Stimulated activated naive CD4-positive, alpha-beta T cell (primary cell): ENCODE data around the gene RNF146.
"Not testable (repeated sequence)": the region's sequence is repeated elsewhere in the genome, so short reads cannot be mapped to it uniquely, and the experiment has no call there.

Experiments
- DNase-seq, 6 experiments: peaks; one replicate each; lab custom pipeline; 2025; lab: John Stamatoyannopoulos, UW

The RNF146 gene, protein sequence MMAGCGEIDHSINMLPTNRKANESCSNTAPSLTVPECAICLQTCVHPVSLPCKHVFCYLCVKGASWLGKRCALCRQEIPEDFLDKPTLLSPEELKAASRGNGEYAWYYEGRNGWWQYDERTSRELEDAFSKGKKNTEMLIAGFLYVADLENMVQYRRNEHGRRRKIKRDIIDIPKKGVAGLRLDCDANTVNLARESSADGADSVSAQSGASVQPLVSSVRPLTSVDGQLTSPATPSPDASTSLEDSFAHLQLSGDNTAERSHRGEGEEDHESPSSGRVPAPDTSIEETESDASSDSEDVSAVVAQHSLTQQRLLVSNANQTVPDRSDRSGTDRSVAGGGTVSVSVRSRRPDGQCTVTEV

DNA sequence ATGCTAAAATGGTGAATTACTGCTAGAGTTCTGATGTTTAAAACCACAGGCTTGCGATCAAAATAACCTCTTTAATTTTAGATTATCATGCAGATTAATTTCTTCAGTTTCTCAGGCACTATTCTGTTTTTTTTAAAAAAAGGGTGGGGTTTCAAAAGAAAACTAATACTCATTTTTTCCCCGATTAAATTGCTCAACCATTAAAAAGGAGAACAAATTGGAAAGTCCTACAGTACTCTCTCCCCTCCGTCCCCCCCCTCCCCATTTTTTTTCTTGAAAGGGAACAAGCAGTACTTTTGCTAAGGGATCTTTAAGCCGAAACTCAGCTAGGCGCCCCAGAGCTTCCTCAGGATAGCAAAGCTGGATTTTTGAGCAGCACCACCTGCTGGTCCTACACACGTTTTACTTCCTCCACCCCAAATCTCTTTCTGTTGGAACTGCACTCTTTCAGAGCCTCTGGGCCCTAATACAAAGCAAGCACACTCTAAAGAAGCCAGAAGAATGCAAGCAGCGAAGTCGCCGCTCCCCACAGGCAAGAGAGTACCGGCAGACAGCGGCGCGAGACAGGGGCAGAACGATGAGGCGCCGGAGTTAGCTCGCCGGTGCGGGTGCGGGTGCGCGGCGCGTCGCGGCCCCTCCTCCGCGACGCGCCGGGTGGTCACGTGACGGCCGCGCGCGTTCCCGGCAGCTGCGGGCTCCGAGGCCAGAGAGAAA, at the start of gene RNF146:
Gene RNF146, plus strand, starts transcription at position 687 of the 714 bp plus-strand sequence. CDS start 13,475 bp downstream, outside the sequence.
- peak; percentile 50 to 91 (median 72) for DNase-seq

DNA sequence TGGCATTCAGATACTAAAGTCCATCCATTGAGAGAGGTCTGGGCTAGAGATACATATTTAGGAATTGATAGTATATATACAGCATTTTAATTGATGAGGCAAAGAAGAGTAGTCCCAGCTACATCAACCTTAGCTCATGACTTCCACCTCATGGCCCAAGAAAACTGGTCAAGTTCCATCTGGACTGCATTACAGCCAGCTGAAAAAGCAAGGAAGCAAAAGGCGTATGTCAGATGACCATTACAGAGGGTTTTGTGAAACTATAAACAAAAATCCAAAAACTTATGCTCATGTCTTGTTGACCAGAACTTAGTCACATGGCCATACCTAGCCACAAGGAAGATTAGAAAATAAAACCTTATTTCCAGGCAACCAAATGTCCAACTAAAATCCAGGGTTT, 46.8 kb upstream of the RNF146 start:
- DNase-seq = no peak

DNA sequence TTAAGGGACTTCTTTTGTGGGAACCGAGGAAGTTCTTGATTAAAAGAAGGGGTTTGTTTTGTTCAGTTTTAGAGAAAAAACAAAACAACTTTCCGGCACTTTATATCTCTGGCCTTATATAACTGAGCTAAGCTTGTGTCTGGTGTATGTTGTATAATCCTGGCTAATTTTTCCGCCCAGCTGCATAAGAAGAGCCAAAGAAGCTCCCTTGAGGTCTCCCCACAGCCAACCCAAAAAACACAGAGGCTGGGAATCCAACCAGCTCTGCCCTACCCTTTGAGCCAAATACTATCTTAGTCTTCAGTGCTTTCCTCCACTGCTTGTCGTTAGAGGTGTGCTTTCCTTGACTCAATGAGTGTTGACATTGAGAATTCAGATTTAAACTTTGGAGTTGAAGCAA, 45.5 kb upstream of the RNF146 start:
- DNase-seq = no peak

DNA sequence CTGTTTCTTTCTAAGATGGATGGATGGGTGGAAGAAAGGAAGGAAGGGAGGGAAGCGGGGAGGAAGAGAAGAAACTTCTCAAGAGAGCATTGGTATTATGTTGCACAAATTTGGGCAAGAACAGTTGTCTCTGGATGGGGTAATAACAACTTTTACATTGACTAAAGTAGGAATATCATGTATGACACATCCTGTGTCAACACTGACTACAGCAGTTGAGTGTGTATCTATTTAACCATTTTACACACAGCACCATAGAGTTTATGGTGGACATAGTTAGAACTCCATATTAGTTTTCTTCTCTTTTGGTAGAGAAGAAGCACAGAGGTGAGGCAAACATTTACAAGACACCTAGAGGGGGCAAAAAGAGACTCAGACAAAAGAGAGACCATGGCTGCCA, 44.2 kb upstream of the RNF146 start:
- DNase-seq = no peak

DNA sequence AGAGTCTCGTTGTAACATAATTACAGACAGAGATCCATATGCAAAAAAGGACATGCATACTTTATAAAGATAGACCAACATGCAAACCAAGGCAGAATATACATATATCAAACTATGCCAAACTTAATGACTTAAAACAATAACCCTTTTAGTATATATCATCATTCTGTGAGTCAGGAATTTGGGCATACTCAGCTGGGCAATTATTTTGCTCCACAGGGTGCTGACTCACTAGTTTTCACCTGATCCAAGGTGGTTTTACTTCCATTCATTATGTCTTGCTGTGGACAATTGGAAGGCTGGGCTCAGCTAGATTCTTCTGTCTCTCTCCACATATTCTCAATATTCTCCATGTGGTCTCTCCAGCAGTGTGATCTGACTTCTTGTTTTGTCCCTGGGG, 41.2 kb upstream of the RNF146 start:
- no peak for DNase-seq

DNA sequence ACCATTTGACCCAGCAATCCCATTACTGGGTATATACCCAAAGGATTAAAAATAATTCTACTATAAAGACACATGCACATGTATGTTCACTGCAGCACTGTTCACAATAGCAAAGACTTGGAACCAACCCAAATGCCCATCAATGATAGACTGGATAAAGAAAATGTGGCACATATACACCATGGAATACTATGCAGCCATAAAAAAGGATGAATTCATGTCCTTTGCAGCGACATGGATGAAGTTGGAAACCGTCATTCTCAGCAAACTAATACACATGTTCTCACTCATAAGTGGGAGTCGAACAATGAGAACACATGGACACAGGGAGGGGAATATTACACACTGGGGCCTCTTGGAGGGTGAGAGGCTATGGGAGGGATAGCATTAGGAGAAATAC, 32.8 kb upstream of the RNF146 start:
- DNase-seq = not testable (repeated sequence)

DNA sequence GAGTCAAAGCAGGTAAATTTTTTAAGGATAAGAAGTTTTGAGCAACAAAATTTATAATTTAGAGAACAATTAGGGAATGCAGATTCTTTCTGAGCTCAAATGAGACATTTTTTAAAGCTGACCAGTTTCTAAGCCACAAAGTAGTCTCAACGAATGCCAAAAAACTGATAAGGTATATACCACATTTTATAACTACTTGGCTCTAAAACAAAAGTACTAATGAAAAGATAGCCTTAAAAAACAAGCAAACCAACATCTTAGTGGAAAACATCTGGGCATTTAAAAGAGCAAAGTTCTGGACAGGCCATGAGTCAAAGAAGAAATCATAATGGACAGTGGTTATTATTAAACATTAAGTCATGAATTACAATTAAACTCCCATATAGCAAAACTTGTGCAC, 23.2 kb upstream of the RNF146 start:
- DNase-seq = no peak

DNA sequence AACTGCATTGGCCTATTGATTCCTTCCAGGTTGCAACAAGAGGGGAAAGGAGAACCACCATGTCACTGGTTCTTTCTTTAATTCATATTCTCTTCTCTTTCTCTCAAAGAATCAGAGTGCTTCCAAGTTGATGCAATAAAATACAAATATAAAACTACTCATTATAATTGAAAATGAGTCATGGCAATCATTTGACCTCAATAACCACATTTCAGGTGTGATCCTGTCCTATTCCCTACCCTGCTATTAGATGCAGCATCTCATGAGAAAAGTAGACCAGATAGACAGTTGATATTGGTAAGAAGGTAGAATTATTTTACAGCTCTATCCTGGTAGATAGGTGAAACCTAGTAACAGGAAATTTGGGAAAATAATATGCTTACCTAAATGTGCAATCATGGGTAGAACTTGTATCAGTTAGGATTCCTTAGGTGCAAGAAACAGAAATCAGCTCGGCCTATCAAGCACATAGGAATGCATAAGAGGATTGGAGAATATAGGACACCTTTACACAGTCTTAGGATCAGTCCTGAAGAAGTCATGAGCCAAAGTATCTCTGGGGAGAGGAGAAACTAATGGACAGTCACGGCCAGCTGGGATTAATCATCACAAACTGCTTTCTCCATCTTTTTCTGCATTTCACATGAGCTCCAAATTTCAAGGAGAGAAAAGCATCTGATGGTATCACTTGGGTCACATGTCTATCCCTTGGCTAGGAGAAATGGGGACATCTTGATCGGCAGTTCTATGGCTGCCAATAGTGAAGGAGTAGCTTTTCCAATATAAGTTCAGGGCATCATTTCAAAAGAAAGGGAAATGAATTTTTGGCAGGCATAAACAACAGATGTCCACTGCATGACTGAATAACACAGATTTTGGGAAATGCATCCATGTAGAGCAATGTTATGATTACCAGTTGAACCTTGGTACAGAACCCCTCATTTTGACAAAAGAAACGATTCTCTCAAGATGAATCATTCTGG, 19.3 kb upstream of the RNF146 start:
- DNase-seq = no peak

DNA sequence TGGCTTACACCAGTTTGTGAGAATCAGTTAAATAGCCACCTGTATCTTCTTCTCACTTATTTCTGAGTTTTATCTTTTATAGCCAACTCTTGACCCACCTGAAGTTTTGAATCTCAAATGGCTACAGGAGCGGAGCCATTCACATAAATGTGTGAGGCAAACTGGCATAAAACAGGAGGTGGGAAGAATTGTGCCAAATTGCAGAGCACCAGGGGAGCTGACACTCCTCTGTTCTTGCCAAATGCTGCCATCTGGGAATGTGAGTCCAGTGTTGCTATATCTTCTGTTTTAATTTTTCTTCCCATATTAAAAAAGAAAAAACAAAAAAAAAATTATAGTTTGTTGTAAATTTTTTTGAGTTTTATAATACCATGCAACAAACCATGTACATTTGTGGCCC, 17.0 kb upstream of the RNF146 start:
- no peak for DNase-seq

DNA sequence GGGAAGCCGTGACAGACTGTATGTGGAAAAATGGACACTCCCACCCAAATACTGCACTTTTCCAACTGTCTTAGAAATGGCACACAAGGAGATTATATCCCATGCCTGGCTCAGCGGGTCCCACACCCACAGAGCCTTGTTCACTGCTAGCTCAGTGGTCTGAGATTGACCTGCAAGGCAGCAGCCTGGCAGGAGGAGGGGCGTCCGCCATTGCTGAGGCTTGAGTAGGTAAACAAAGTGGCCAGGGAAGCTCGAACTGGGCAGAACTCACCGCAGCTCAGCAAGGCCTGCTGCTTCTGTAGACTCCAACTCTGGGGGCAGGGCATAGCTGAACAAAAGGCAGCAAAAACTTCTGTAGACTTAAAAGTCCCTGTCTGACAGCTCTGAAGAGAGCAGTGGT, 11.4 kb upstream of the RNF146 start:
- no peak for DNase-seq

DNA sequence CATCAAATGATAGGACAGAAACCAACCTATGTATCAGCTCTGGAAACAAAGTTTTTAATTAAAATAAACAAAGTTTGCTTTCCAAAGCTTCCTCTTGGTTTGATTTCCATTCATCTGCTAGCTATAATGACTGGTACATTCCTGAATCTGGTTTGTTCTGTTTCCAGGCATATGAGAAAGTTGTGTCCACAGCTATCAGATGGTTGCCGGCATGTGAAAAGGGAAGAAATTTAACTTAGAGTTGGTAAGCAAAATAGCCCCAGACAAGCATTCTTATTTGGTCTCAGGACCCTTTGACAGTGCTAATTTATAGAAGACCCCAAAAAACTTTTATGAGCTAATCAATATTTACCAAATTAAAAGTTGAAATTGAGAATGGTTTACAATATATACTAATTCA, 3.8 kb upstream of the RNF146 start:
- DNase-seq = no peak

DNA sequence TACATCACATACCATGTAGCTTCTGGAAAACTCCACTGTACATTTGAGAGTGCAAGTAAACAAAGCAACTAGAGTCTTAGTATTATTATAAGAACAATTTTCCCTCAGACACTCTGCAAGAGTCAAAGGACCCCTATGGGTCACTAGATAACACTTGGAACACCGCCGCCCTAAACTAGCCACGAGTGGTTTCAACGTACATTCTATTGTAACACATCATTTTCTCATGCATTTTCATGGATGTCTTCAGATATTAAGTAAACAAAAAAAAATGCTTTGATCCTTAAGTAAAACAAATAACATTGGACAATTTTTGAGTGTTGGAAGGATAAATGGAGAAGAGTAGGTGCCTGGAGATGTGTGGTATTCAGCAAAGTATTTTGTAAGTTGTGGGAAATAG, 3.2 kb upstream of the RNF146 start:
- DNase-seq = no peak

DNA sequence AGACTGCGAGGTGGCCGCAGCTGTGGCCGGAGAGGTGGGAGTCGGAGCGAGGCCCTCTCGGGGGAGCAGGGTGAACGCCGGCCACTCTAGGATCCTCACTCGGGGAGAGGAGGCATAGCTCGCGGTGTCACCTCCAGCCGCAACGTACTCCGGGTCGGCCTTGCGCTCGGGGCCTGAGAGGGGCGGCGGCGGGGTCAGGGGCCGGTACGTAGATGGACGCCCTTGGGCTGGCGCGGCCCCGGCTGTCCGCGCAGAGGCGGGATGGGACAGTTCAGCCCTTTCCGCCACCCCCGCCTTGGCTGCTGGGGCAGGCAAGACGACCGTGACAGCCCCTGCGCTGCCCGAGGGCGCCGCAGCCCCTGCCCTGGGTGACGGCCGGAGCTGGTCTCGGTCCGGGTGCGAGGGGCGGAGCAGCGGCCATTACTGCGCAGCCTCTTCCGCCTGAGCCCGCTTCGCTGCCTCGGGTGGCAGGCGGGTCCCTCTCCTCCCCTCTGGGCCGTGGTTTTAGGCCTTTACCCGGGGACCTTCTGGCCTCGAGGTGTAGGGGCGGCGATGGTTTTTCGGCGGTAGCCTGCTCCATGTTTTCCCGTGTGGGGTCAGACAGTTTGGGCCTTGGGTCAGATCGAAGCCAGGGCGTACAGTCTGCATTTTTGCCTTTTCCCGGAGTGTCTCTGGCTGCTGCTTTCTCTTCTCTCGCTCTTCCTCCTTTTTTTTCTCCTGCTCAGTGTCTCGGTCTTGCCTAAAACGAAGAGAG, 405 bp downstream of the RNF146 start:
- peak in 4 of 6 experiments; percentile 30 to 60 (median 40) for DNase-seq

DNA sequence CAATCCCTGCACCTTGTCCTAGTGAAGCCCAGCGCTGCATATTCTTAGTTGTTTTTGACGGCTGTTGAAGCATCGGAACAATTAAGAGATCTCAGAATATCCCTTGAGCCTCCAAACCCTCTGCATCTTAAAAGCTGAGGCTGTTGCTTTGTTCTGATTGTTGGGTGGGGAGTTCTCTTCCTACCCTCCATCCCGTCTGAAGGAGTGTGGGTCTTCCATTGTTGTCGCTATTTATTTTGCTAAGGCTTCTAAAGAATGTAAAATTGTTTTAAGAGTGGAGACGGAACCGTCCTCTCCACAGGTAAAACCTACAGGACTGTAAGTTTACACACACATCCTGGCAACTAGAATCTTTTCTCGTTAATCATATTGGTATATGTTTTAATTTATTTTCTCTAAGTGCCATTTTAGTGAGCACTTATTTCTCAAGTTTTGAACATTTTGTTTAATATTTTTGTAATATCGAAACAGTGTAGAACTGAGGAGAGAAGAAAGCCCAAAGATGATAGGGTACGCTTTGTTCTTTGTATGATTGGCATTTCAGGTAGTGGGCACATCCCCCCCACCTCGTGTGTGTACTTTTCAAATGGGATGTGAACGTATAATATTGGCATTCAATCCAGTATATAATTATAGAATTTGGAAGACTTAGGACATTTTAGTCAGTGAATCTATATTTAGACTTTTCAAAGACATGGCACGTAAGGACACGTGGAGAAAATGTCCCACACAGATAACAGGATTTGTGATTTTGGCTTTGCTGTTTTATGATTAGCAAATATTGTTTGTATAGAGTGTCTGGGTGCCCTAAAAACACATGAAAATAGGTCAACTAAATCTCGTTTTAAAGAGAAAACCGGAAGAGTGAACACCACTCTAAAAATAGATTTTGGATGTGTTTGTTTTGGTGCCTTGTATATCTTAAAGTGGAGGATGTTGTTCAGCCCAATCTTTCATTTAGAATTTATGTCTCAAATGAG, 1.3 kb downstream of the RNF146 start:
- peak in 2 of 6 experiments; percentile 4 to 22 for DNase-seq

DNA sequence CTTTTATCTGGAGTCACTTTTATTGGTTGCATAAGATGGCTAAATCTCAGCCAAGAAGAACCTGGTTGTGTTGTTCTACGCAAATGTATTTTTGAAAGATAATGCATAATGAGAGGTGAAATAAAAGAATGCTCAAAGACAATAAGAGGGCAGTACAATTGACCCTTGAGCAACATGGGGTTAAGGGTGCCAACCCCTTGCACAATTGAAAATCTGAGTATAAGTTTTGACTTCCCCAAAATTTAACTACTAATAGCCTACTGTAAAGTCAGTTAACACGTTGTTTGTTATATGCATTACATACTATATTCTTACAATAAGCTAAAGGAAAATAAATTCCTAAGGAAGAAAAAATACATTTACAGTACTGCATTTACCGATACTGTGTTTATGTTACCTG, 5.9 kb downstream of the RNF146 start:
- DNase-seq = no peak

DNA sequence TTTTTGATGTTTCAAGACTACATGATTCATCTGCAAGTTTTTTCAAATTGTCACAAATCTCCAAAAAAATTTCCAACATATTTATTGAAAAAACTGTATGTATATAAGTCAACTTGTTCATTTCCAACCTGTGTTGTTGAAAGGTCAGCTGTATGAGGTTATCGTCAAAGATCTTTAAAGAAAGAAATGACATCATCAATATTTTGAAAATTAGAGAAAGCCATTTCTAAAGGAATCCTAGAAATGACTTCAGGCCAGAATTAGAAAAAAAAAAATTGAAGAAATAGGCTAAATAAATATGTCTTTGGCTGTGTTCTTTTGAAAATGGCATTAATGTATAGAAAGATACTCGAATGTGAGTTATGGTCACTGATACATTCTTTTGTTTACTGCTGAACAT, 6.8 kb downstream of the RNF146 start:
- DNase-seq = no peak

DNA sequence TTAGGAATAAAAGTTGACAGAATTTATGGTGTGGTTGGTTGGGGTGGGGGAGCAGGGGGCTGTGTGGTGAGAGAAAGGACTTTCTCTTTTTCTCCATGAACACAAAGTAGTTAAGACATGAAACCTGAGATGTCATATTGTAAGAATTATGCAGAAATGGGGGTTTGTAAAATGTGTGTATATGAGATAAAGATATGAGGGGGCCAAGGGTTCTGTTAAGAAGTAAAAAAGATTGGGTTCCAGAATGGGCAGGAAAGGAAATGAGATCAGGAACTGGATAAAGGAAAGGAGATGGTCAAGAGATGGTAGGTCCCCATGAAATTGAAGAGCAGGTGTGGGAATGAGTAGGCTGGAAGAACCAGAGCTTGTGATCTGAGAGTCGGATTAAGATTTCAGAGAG, 9.7 kb downstream of the RNF146 start:
- DNase-seq = no peak

DNA sequence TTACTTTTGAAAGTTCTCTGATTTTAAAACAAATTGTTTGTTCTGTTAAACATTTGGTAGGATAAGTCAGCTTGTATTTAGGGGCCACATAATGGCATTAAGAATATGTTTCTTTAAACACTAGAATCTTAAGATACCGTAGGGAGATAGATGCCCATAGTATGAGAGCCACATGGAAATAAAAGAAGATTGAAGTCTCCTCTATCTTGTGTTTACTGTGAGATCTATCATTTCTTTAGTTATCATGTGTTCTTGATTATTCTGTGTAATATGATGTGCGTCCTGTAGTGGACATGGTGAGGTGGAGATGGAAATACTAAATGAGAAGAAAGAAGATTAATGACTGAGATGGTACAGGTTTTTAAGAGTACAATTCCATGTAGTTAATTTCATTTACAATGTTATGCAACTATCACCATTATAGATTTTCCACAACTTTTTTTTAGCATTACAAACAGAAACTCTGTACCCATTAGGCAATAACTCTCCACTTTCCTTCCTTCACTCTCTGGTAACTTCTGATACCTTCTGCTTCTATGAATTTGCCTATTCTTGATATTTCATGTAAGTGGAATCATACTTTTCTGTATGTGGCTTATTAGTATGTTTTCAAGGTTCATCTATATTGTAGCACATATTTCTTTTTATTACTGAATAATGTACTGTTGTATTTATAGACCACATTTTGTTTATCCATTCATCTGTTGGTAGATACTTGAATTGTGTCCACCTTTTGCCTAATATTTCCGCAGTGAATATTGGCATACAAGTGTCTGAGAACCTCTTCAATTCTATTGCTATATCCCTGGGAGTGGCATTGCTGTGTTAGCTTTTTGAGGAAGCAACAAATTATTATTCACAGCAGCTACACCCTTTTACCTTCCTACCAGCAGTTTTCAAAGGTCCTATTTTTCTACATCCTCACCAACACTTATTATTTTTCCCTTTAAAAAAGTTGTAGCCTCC, 11.5 kb downstream of the RNF146 start:
- no peak for DNase-seq

DNA sequence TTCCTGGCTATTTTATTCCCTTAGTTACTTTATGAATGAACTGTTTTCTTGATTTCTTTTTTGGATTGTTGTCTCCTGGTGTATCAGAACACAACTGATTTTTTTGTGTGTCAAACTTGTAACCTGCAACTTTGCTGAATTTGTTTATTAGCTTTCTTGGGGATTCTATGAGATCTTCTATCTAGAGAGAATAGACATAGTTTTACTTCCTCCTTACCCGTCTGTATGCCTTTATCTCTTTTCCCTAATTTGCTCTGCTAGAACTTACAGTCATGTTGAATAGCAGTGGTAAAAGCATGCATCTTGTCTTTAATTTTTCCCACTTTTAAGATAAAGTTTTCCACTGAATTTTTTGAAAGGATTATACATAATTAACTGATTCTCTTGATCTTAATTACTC, 13.2 kb downstream of the RNF146 start:
- no peak for DNase-seq
